Osteocyte (in vitro differentiated cells): ENCODE results near the gene C5orf46. TPM values are rescaled to one million over a fixed set of nuclear protein-coding genes. Genes with fewer than 3 reads are reported as not detected.

Source experiments
- DNase-seq: peaks from one replicate; pipeline ENCODE4 v3.0.0; 2021; ENCODE audit warnings: mixed read lengths; ENCODE audit not compliant: unreplicated experiment; ENCODE audit errors: extremely low spot score
- H3K27ac Mint-ChIP-seq: one replicate; pipeline ENCODE4 v1.8.0; 2021; ENCODE audit warnings: mild to moderate bottlenecking, mixed read lengths; ENCODE audit not compliant: unreplicated experiment
- H3K27me3 Mint-ChIP-seq: one replicate; pipeline ENCODE4 v1.8.0; 2021; ENCODE audit warnings: mixed read lengths; ENCODE audit not compliant: unreplicated experiment
- H3K36me3 Mint-ChIP-seq: one replicate; pipeline ENCODE4 v1.8.0; 2021; ENCODE audit warnings: mixed read lengths; ENCODE audit not compliant: unreplicated experiment
- H3K4me1 Mint-ChIP-seq: one replicate; pipeline ENCODE4 v1.8.0; 2021; ENCODE audit warnings: mixed read lengths; ENCODE audit not compliant: unreplicated experiment
- H3K4me3 Mint-ChIP-seq: one replicate; pipeline ENCODE4 v1.8.0; 2021; ENCODE audit warnings: mild to moderate bottlenecking, moderate library complexity, mixed read lengths; ENCODE audit not compliant: unreplicated experiment
- H3K9me3 Mint-ChIP-seq: one replicate; pipeline ENCODE4 v1.8.0; 2021; ENCODE audit warnings: mixed read lengths; ENCODE audit not compliant: unreplicated experiment
- CTCF ChIP-seq: fragments of 200-600 bp; sonication (generic); IDR thresholded peaks from 2 replicates; pipeline ENCODE4 v1.5.0; 2021; ENCODE audit warnings: antibody characterized with exemption, mild to moderate bottlenecking, moderate library complexity
- total RNA-seq: library from RNA; stranded (reverse); gene quantifications from 2 replicates; pipeline ENCODE4 v1.2.1, GENCODE V29; 2021

C5orf46 gene
- total RNA-seq, 1 donor from 2014 or later: not detected

GRCh38 chr5:147935032-147935431, 28.7 kb upstream of the C5orf46 start:
- Mint-ChIP-seq H3K4me3 (no peak overlapping the region), H3K9me3 (no peaks in the 10 kb centered on the region), H3K27me3 (peaks cover 44% of the 10 kb centered on the region), H3K4me1 (no peaks in the 10 kb centered on the region), H3K27ac (no peak overlapping the region), H3K36me3 (no peaks in the 10 kb centered on the region)
- TF ChIP-seq CTCF: peak; percentile 68
- DNase-seq: no peak

GRCh38 chr5:147930769-147931168, 24.4 kb upstream of the C5orf46 start:
- Mint-ChIP-seq H3K9me3 (no peaks in the 10 kb centered on the region), H3K4me3 (no peak overlapping the region), H3K36me3 (no peaks in the 10 kb centered on the region), H3K4me1 (no peaks in the 10 kb centered on the region), H3K27me3 (peaks cover 45% of the 10 kb centered on the region), H3K27ac (no peak overlapping the region)
- no peak for DNase-seq
- no peak for TF ChIP-seq CTCF

GRCh38 chr5:147927901-147928300, 21.6 kb upstream of the C5orf46 start:
- H3K27ac Mint-ChIP-seq: no peak overlapping the region
- H3K4me1 Mint-ChIP-seq: no peaks in the 10 kb centered on the region
- DNase-seq: no peak
- no peaks in the 10 kb centered on the region for H3K9me3 Mint-ChIP-seq
- peaks cover 48% of the 10 kb centered on the region for H3K27me3 Mint-ChIP-seq
- H3K36me3 Mint-ChIP-seq: no peaks in the 10 kb centered on the region
- H3K4me3 Mint-ChIP-seq: no peak overlapping the region
- TF ChIP-seq CTCF: no peak

GRCh38 chr5:147925020-147925419, 18.7 kb upstream of the C5orf46 start:
- H3K27me3 Mint-ChIP-seq: peaks cover 44% of the 10 kb centered on the region
- DNase-seq: no peak

GRCh38 chr5:147921136-147921535, 14.8 kb upstream of the C5orf46 start:
- H3K9me3 Mint-ChIP-seq: no peaks in the 10 kb centered on the region
- H3K27me3 Mint-ChIP-seq: peaks cover 28% of the 10 kb centered on the region
- H3K36me3 Mint-ChIP-seq: no peaks in the 10 kb centered on the region
- TF ChIP-seq CTCF: no peak
- DNase-seq: no peak
- H3K4me1 Mint-ChIP-seq: peaks cover 3% of the 10 kb centered on the region
- no peak overlapping the region for H3K4me3 Mint-ChIP-seq
- no peak overlapping the region for H3K27ac Mint-ChIP-seq

More at GRCh38 chr5:147925020-147925419, 18.7 kb upstream of the C5orf46 start:
- TF ChIP-seq CTCF: no peak
- H3K9me3 Mint-ChIP-seq: no peaks in the 10 kb centered on the region
- no peak overlapping the region for H3K4me3 Mint-ChIP-seq
- no peaks in the 10 kb centered on the region for H3K36me3 Mint-ChIP-seq
- no peaks in the 10 kb centered on the region for H3K4me1 Mint-ChIP-seq
- H3K27ac Mint-ChIP-seq: no peak overlapping the region
